ENCODE results near the gene GZMM.
A peak's percentile ranks its signal among the peaks of the same experiment; 100 is the strongest.

The GZMM gene

DNA sequence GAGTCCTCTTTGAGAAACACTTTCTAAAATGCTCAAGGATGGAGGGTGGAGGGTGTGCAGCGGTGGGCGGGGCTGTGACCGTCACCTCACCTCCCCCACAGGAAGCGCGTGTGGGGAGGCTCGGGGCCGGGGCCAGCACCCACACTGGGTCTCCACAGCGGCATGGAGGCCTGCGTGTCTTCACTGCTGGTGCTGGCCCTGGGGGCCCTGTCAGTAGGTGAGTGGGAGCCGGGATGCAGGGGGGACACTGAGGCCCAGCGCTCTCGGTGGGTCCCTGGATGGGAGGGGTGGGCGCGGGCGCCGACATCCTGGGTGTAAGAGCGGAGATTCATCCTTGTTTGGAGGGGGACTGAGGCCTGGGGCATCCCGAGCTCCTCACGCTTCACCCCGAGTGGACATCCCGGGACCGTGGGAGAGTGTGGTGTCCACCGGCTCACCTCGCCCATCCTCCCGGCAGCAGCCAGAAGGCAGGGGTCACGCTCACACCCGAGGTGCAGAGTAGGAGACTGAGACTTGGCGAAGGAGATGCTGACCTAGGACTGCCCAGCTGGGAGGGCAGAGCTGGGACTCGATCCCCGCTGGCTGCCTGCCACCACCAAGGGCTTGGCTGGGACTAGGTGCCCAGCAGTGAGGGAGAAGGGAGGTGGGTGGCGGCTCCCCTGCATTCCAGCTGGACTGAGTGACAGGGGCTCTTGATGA lies at the start of gene GZMM:
Gene GZMM, plus strand, starts transcription at position 144 of the 699 bp plus-strand sequence. Its CDS starts 19 bp downstream, at position 163.
- DNase-seq, result peak; percentile 64

GRCh38 chr19:494171-495080 lies 49.4 kb upstream of the GZMM start:
- no peak for DNase-seq

DNA sequence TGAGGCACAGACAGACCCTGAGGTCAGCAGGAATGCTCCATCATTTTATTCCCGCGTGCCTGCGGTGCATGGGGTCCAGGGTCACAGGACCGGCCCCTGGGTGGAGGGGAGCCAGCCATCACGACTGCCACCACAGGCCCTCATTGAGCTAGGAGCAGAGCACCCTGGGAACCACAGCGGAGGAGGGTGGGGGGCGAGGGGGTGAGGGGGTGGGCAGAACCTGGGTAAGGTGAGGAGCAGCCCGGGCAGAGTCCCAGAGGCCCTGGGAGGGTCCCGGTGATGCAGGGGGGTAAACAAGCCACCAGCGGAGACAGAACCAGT lies 48.8 kb upstream of the GZMM start:
- DNase-seq, result no peak

DNA sequence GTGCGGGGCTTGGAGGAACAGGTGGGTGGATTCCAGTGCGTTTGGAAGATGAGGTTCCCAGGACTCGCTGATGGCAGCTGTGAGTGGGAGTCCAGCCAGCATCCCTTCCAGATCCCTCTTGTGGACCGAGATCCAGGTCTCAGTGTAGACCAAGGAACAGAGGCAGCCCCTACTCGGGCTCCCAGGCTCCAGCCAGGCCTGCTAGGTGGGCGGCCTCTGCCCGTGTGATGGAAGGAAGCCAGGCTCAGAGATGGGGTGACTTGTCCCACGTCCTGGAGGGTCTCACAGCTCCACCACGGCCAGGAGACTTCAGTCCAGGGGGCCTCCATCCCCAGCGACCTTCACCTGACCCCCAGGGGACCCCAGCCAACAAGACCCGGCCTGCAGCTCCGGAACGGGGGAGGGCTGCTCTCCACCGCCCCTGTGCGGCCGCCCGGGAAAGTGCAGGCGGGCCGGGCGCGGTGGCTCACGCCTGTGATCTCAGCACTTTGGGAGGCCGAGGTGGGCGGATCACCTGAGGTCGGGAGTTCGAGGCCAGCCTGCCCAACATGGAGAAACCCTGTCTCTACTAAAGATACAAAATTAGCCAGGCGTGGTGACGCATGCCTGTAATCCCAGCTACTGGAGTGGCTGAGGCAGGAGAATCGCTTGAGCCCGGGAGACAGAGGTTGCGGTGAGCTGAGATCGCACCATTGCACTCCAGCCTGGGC lies 48.3 kb upstream of the GZMM start:
- peak; percentile 22 for DNase-seq

- DNase-seq, result no peak
These were observed 47.7 kb upstream of the GZMM start, which contains the start of gene MADCAM1 for GRCh38 chr19:496112-496665. Gene MADCAM1 (plus strand): TSS chr19:496486. CDS start chr19:496500, 14 bp downstream.

- DNase-seq, result no peak
These were observed 46.9 kb upstream of the GZMM start for GRCh38 chr19:496986-497385.

- DNase-seq, result no peak
These were observed 46.4 kb upstream of the GZMM start for GRCh38 chr19:497491-497868.

- DNase-seq, result no peak
These were observed 45.9 kb upstream of the GZMM start for GRCh38 chr19:497869-498510.

DNA sequence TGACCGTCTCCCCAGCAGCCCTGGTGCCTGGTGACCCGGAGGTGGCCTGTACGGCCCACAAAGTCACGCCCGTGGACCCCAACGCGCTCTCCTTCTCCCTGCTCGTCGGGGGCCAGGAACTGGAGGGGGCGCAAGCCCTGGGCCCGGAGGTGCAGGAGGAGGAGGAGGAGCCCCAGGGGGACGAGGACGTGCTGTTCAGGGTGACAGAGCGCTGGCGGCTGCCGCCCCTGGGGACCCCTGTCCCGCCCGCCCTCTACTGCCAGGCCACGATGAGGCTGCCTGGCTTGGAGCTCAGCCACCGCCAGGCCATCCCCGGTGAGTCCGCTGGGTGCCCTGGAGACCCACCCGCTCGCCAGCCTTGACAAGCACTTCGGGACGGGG lies 45.4 kb upstream of the GZMM start:
- no peak for DNase-seq

- DNase-seq, result no peak
These were observed 44.8 kb upstream of the GZMM start for GRCh38 chr19:498977-499623.

- no peak for DNase-seq
These were observed 42.2 kb upstream of the GZMM start for GRCh38 chr19:501646-502045.

DNA sequence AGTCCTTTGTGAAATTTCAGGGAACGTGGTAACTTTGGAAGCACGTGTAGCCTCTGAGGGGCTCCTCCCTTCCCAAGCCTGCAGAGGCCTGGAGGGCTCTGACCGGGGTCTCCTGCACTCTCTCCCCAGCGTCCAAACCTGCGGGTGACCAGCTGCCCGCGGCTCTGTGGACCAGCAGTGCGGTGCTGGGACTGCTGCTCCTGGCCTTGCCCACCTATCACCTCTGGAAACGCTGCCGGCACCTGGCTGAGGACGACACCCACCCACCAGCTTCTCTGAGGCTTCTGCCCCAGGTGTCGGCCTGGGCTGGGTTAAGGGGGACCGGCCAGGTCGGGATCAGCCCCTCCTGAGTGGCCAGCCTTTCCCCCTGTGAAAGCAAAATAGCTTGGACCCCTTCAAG lies 39.2 kb upstream of the GZMM start:
- DNase-seq, result no peak

GRCh38 chr19:506404-507285 lies 37.2 kb upstream of the GZMM start:
- peak; percentile 89 for DNase-seq

DNA sequence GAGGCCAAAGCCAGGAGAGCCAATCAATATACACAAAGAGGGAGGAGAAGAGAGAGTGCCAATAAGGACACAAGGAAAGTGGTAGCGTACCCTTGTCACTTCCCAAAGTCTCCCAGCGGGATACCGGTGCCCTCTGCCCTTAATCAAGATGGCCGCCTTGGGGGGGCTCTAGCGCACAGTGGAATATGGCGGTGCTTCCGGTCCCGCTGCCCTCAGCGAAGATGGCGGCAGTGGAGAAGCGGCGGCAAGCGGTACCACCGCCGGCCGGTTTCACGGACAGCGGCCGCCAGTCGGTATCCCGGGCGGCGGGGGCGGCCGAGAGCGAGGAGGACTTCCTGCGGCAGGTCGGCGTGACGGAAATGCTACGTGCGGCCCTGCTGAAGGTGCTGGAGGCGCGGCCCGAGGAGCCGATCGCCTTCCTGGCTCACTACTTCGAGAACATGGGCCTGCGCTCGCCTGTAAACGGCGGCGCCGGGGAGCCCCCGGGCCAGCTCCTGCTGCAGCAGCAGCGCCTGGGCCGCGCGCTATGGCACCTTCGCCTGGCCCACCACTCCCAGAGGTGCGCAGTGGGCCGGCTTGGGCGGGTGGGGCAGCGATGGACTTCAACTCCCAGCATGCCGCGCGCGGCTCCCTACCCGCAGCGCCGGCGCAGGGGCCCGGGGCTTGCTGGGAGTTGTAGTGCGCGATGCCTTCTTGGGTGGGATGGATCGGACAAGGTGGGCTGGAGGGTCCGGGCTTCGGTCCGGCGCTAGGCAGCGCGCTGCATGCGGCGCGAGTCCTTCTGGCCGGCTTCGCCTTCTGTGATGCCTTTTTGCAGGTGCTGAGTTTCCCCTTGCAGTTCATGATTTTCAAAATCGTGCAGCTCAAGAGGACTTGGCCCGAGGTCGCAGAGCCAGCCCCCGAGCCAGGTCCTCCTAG lies 36.3 kb upstream of the GZMM start, which contains the start of gene TPGS1:
Gene TPGS1, plus strand, starts transcription at position 212 of the 918 bp plus-strand sequence. Its CDS starts 10 bp downstream, at position 222.
- DNase-seq, result peak; percentile 81

- no peak for DNase-seq
These were observed 35.4 kb upstream of the GZMM start for GRCh38 chr19:508204-509150.

GRCh38 chr19:510606-511100 lies 33.2 kb upstream of the GZMM start:
- DNase-seq, result peak; percentile 87

DNA sequence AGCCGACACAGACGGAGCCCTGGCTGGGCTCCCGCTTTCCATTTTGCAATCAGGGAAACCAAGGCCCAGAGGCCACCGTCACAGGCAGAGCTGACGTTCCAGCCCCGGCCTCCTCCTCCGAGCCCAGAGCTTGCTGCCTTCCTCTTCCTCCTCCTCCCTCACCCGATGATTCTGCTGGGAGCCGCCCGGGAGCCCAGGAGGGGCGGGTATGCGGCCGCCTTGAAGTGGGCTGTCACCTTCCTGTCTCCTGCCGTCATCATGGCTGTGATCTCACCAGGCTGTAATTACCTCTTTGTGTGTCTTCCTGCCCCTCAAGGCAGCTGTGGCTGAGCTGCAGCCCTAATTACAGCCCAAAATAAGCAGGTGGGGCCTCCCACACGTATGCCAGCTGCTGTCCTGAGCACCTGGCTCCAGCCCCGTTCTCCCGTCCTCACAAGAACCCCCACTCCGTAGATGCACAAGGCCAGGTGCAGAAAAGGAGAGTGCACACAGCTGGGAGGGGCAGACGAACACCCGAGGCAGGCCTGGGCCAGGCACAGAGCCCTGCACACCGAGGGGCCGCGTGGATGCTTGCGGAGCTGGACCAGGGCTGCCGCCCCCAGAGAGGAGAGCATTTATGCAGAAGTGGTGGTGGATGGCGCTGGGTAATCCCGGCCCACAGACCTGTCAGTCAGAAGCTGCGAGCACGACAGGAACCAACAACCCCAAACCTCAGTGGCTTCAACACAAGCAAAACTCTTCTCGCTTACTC lies 32.6 kb upstream of the GZMM start:
- peak; percentile 73 for DNase-seq
